Measurements from ENCODE around the gene CNGB1. TPM values are rescaled to one million over a fixed set of nuclear protein-coding genes. Genes with fewer than 3 reads are reported as not detected.
A peak's percentile ranks its signal among the peaks of the same experiment; 100 is the strongest.
"Not testable (repeated sequence)": the region's sequence is repeated elsewhere in the genome, so short reads cannot be mapped to it uniquely, and the experiment has no call there.

CNGB1 gene
- total RNA-seq, 1 experiment from 2014 or later: not detected

DNA sequence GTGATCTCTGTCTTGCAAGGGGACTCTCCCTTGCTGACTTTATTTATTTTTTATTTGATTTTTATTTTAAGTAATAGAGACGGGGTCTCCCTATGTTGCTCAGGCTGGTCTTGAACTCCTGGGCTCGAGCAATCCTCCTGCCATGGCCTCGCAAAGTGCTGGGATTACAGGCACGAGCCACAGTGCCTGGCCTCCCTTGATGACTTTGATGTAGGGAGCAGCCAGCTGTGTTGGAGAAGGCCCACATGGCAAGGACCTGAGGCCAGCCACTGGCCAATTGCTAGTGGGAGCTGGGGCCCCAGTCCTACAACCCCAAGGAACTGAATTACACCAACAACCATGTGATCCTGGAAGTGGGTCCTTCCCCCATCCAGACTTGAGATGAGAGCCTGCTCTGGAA is 81.8 kb downstream of the CNGB1 start:
- DNase-seq (ENCODE audit: low spot score): no peak

- DNase-seq (ENCODE audit: low spot score): no peak
Observed at GRCh38 chr16:57888128-57888527, 82.8 kb downstream of the CNGB1 start.

- DNase-seq (ENCODE audit: low spot score): no peak
Observed at GRCh38 chr16:57887711-57888110, 83.2 kb downstream of the CNGB1 start.

GRCh38 chr16:57886427-57886826 is 84.5 kb downstream of the CNGB1 start:
- DNase-seq (ENCODE audit: low spot score): no peak

DNA sequence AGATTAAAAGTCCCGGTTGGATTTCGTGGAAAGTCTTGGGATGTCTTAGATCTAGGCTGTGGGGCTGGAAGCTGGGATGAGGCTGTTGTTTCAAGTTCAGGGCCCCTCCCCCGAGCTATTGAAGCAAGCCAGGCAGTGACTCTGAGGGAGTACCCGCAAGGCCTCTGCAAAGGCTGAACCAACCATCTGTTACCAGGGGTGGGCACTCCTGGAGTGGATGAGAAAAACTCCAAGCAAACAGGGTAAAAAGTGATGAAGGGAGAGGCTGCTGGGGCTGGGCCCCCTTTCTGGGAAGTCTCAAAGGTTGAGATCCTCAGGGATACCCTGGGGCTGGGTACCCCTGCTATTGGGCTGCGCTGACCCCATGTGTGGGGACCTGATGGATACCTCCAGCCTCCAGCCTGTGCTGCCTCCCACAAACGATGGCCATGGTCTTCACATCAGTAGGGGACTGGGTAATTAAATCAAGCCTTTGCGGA is 86.2 kb downstream of the CNGB1 start:
- no peak for DNase-seq (ENCODE audit: low spot score)

- no peak for DNase-seq (ENCODE audit: low spot score)
Observed at GRCh38 chr16:57883953-57884654, 86.8 kb downstream of the CNGB1 start.

- DNase-seq (ENCODE audit: low spot score): no peak
Observed at GRCh38 chr16:57883480-57883879, 87.4 kb downstream of the CNGB1 start.

- DNase-seq (ENCODE audit: low spot score): no peak
Observed at GRCh38 chr16:57882792-57883191, 88.1 kb downstream of the CNGB1 start.

- DNase-seq (ENCODE audit: low spot score): no peak
Observed at GRCh38 chr16:57882206-57882605, 88.7 kb downstream of the CNGB1 start.

DNA sequence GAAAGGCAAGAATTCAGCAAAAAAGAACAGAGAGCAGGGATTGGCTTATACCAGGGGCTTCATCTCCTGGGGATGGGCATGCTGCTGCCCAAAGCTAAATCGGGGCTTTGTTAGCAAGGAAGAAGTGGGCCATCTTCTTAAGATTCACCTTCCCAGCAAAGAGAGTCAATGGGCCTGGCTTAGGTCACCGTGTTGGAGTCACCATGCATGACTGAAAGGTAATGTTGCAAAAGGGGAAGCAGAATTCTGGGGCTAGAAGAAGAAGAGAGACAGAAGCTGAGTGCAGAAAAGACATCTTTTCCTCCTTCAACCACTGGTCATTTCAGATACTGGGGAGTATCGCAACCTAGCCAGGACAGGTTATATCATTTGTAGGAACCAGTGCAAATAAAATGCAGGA is 92.3 kb downstream of the CNGB1 start:
- no peak for DNase-seq (ENCODE audit: low spot score)

DNA sequence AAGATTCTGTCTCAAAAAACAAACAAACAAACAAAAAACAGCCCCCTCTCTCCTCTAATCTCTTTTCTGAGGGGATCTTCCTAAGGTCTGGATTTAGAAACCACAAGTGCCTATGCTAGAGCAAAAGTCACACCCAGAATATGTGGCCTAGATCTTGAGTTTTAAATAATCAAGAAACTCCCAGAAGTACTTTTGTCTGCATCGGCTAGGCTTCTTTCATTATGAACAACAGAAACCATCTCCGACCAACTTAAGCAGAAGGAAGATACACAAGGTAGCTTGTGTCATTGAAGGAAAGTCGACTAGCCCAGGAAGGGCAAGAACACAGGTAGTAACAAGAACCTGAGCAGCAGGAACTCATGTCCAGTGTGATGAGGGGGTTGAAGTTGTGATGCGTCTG is 94.7 kb downstream of the CNGB1 start:
- no peak for DNase-seq (ENCODE audit: low spot score)

GRCh38 chr16:57875347-57875746 is 95.6 kb downstream of the CNGB1 start:
- DNase-seq (ENCODE audit: low spot score): no peak

- DNase-seq (ENCODE audit: low spot score): no peak
Observed at GRCh38 chr16:57873218-57873617, 97.7 kb downstream of the CNGB1 start.

GRCh38 chr16:57872764-57873163 is 98.2 kb downstream of the CNGB1 start:
- DNase-seq (ENCODE audit: low spot score): not testable (repeated sequence)

DNA sequence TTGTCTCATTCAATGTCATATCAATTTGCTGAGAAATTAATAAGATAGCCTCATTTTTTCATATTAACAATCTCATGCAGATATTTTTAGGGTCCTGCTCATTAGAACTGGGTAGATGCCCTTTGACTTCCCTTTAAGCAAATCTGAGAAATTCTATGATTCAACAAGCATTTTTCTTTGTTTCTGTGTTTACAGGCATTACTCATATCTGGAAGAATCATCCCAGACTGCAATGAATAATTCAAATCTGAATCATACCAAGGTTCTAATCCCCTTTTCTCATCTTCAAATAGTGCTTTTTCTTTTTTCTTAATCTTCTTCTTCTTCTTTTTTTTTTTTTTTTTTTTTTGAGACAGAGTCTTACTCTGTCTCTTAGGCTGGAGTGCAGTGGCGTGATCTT is 99.5 kb downstream of the CNGB1 start:
- DNase-seq (ENCODE audit: low spot score): no peak

DNA sequence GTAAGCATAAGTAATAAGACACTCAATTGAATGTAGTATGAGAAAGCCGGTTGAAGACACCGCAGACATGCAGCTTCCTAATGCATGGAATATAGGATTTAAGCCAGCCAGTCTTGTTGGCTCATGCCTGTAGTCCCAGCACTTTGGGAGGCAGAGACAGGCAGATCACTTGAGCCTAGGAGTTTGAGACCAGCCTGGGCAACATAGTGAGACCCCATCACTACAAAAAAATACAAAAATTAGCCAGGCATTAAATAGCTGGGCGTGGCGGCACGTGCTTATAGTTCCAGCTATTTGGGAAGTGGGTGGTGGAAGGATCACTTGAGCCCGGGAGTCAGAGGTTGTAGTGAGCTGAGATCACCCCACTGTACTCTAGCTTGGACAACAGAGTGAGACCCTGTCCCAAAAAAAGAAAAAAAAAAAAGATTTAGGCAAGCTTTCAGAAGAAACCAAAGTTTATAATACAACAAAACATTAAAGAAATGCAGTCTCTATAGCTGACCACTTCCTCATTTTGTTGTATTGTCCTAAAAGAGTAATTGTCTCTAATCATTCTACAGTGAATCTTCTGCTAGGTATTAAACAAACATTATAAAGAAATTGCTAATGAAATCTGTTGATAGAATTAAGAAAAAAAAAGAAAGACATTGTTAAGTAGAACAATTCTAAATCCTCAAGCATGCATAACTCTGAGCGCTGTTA is 100.0 kb downstream of the CNGB1 start:
- no peak for DNase-seq (ENCODE audit: low spot score)

DNA sequence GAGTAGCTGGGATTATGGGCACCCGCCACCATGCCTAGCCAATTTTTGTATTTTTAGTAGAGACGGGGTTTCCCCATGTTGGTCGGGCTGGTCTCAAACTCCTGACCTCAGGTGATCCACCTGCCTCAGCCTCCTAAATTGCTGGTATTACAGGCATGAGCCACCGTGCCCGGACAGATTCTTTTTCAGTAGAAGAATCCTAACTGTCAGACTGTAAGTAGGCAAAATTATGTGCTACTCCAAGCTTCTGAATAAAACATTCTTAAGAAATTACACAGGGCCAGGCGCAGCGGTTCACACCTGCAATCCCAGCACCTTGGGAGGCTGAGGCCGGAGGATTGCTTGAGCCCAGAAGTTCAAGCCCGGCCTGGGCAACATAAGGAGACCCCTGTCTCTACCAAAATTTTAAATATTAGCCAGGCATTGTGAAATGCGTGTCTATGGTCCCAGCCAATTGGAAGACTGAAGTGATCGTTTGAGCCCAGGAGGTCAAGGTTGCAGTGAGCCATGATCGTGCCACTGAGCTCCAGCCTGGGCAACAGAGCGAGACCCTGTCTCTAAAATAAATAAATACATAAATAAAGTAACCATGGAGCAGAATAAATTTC is 101.9 kb downstream of the CNGB1 start:
- DNase-seq (ENCODE audit: low spot score): no peak

DNA sequence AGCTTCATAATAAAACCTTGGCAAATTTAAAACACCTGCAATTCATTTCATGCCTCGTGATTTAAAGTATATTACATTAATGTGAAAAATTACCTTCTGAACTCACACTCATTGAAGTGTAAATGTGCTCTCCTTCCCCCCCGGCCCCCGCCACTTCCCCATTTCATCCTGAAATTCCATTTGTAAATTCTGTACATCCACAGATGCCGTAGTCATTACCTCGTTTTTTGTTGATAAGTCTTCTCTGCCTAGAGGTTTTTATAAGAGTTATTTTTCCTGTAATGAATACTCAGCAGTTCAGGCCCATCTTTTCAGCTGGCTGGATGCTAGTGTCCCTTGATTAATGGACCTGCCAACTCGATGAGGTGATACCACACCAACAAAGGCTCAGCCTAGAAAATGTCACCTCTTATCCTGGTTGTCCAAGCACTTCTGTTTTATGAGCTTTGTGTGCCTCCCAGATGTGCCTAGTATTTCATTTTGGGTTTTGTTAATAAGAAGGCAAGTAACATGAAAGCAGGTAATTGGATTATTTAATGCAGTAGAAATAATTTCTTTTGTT is 103.8 kb downstream of the CNGB1 start:
- no peak for DNase-seq (ENCODE audit: low spot score)

DNA sequence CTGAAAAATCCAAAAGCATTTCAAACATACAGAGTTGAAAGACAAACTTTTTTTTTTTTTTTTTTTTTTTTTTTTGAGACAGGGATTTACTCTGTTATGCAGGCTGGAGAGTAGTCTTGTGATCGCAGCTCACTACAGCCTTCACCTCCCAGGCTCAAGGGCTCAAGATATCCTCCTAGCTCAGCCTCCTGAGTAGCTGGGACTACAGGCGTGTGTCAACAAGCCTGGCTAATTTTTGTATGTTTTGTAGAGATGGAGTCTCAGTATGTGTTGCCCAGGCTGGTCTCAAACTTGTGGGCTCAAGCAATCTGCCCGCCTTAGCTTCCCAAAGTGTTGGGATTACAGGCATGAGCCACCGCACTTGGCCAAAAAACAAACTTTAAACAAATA is 104.4 kb downstream of the CNGB1 start:
- no peak for DNase-seq (ENCODE audit: low spot score)

GRCh38 chr16:57865746-57866528 is 105.0 kb downstream of the CNGB1 start:
- DNase-seq (ENCODE audit: low spot score): no peak

DNA sequence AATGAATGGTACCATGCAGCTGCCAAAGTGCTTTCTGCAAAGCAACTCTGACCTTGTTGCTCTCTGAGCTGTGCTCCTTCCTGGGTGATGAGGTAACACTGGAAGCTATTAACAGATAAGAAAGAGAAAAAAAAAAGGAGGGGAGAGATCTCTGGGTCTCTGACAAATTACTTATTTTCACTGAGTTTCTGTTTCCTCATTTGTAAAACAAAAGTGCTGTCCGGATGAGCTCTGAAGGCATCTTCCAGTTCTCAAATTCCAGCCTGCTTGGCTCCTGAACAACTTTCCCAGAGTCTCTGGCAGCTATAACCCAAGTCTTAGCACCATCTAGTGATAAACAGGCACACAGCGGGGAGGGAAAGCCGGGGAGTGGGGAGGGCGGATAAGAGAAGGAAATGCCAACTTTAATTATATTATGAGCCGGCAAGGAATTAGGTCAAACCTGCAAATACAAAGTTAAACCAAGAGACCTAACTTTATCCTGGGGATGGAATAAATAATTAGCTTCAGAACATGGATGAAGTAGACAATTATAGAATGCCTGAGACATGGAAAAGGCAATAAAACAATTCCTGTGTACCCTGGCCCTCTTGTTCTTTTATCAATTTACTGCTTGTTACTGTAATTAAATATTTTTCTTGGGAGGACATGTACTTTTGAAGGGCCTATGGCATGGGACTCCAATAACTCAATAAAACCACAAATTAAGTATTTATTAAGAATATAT is 107.3 kb downstream of the CNGB1 start:
- DNase-seq (ENCODE audit: low spot score): peak; percentile 58
